T-helper 1 cell treated with Interleukin-12 subunit alpha and Interleukin-12 subunit beta and Interleukin-4 antibody, amounts not matched to agents 30 μg/mL and 1 μg/mL, for 36 hours (primary cell): ENCODE data around the gene SPSB1.

Experiments
- H3K27ac Mint-ChIP-seq: one replicate; pipeline ENCODE4 v1.8.0; 2021; ENCODE audit warnings: mild to moderate bottlenecking, mixed read lengths
- H3K27me3 Mint-ChIP-seq: one replicate; pipeline ENCODE4 v1.8.0; 2021; ENCODE audit warnings: low read depth, mixed read lengths
- H3K36me3 Mint-ChIP-seq: one replicate; pipeline ENCODE4 v1.8.0; 2021; ENCODE audit warnings: low read depth, mixed read lengths
- H3K4me1 Mint-ChIP-seq: one replicate; pipeline ENCODE4 v1.8.0; 2021; ENCODE audit warnings: low read depth, mixed read lengths
- H3K4me3 Mint-ChIP-seq: one replicate; pipeline ENCODE4 v1.8.0; 2021; ENCODE audit warnings: mild to moderate bottlenecking, moderate library complexity, mixed read lengths
- H3K9me3 Mint-ChIP-seq: one replicate; pipeline ENCODE4 v1.8.0; 2021; ENCODE audit warnings: mixed read lengths

Gene SPSB1

GRCh38 chr1:9311029-9311428 is 18.3 kb downstream of the SPSB1 start:
- H3K4me1 Mint-ChIP-seq: peaks cover 35% of the 10 kb centered on the region
- H3K36me3 Mint-ChIP-seq: peaks cover 7% of the 10 kb centered on the region
- H3K9me3 Mint-ChIP-seq: no peaks in the 10 kb centered on the region
- H3K27me3 Mint-ChIP-seq: no peaks in the 10 kb centered on the region
- H3K4me3 Mint-ChIP-seq: no peak overlapping the region
- H3K27ac Mint-ChIP-seq: no peak overlapping the region

DNA sequence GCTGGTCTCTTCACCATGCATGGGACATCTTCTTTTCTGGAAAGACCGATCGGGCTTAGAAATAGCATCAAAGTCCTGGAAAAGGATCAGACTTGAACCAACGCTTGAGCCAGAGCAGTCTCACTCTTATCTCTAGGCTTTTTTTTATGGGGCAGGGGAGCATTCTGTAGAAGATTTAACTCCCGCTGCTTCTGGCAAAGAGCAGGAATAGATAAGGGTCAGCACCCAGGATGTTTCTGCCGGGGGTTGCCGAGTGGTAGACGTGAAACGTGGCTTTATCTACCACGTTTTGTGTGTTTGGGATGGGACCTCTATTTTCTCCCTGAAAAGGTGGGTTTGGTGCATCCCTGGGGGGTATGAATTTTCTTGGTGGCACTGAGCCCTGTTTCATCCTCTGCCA is 18.8 kb downstream of the SPSB1 start:
- peaks cover 7% of the 10 kb centered on the region for H3K36me3 Mint-ChIP-seq
- H3K27me3 Mint-ChIP-seq: no peaks in the 10 kb centered on the region
- H3K4me3 Mint-ChIP-seq: no peak overlapping the region
- H3K27ac Mint-ChIP-seq: no peak overlapping the region
- H3K4me1 Mint-ChIP-seq: peaks cover 34% of the 10 kb centered on the region
- no peaks in the 10 kb centered on the region for H3K9me3 Mint-ChIP-seq

GRCh38 chr1:9312168-9312720 is 19.6 kb downstream of the SPSB1 start:
- H3K4me1 Mint-ChIP-seq: peaks cover 39% of the 10 kb centered on the region
- no peak overlapping the region for H3K27ac Mint-ChIP-seq
- H3K27me3 Mint-ChIP-seq: no peaks in the 10 kb centered on the region
- H3K4me3 Mint-ChIP-seq: no peak overlapping the region
- no peaks in the 10 kb centered on the region for H3K9me3 Mint-ChIP-seq
- H3K36me3 Mint-ChIP-seq: peaks cover 7% of the 10 kb centered on the region

GRCh38 chr1:9313576-9313975 is 20.9 kb downstream of the SPSB1 start:
- H3K4me1 Mint-ChIP-seq: peaks cover 48% of the 10 kb centered on the region
- no peaks in the 10 kb centered on the region for H3K9me3 Mint-ChIP-seq
- no peak overlapping the region for H3K4me3 Mint-ChIP-seq
- H3K27me3 Mint-ChIP-seq: no peaks in the 10 kb centered on the region
- H3K36me3 Mint-ChIP-seq: peaks cover 7% of the 10 kb centered on the region
- H3K27ac Mint-ChIP-seq: no peak overlapping the region

GRCh38 chr1:9314111-9314510 is 21.4 kb downstream of the SPSB1 start:
- Mint-ChIP-seq H3K27me3 (no peaks in the 10 kb centered on the region), H3K36me3 (peaks cover 5% of the 10 kb centered on the region), H3K9me3 (no peaks in the 10 kb centered on the region), H3K27ac (peak overlapping the region; percentile 87), H3K4me1 (peaks cover 44% of the 10 kb centered on the region), H3K4me3 (no peak overlapping the region)

DNA sequence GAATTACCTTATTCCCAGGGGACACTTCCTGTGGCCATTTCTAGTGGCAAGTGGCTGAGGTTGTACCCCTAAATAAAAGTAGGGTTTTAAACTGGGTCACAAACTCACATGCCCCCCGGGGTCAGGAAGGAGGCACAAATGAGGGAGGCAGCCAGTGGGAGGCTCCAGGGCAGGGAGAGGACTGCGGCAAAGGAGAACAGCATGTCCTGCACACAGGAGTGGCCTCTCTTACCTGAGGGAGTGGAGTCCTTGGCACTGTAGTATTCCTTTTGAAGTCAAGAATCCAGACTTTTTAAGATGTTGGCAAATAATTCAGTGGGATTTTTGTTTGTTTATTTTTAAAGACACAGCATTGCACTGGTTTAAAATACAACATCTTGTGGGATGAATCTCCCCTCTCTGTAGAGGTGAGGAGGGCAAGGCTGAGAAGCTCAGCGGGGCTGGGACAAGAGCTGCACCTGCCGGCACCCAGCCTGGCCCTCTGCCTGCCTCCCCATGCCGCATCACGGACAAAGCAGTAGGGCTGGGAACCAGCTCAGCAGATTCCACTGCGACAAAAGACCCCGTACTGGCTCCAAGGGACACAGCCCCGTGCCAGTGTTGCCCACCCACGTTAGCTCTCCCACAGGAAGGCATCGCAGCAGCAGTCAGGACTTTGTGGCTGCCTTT is 22.2 kb downstream of the SPSB1 start:
- Mint-ChIP-seq H3K27ac (peak overlapping the region; percentile 87), H3K27me3 (no peaks in the 10 kb centered on the region), H3K9me3 (no peaks in the 10 kb centered on the region), H3K4me3 (peak overlapping the region; percentile 68), H3K4me1 (peaks cover 44% of the 10 kb centered on the region), H3K36me3 (peaks cover 5% of the 10 kb centered on the region)

DNA sequence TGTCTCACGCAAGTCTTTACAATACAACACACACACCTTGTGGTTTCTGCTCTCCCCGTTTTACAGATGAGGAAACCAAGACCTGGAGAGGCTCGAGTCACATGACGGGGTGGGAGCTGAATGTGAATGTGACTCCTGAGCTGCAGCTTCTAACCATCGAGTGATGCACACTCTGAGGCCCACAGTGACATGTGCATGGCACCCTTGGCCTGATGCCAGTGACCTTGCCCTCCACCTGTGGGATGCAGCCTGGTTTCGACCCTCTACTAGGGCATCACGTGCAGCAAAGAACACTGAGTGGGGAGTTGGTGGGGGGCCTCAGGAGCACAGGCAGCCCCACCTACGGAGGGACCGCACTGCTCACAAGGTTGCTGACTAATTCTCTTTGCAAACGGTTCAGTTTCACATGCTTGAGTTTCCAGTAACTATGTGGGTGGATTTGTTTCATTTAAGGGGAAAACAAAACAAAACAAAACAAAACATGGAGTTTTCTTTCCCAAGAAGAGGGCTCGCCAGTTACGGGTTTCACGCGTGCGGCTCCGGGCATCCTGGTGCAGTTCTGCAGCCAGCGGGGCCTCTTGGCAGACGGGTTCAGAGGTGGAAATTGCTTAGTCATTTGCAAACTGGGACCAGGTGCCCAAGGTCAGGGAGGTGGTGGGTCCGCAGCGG is 22.9 kb downstream of the SPSB1 start:
- Mint-ChIP-seq H3K4me1 (peaks cover 49% of the 10 kb centered on the region), H3K36me3 (peaks cover 5% of the 10 kb centered on the region), H3K9me3 (no peaks in the 10 kb centered on the region), H3K4me3 (peak overlapping the region; percentile 68), H3K27ac (peak overlapping the region; percentile 87), H3K27me3 (no peaks in the 10 kb centered on the region)

- no peaks in the 10 kb centered on the region for H3K27me3 Mint-ChIP-seq
- peak overlapping the region; percentile 87 for H3K27ac Mint-ChIP-seq
- H3K9me3 Mint-ChIP-seq: no peaks in the 10 kb centered on the region
- peaks cover 50% of the 10 kb centered on the region for H3K4me1 Mint-ChIP-seq
- H3K4me3 Mint-ChIP-seq: peak overlapping the region; percentile 21
- peaks cover 5% of the 10 kb centered on the region for H3K36me3 Mint-ChIP-seq
These were observed 23.4 kb downstream of the SPSB1 start for GRCh38 chr1:9316080-9316444.

GRCh38 chr1:9316512-9316911 is 23.8 kb downstream of the SPSB1 start:
- H3K27me3 Mint-ChIP-seq: no peaks in the 10 kb centered on the region
- H3K4me1 Mint-ChIP-seq: peaks cover 50% of the 10 kb centered on the region
- peak overlapping the region; percentile 35 for H3K4me3 Mint-ChIP-seq
- peak overlapping the region; percentile 87 for H3K27ac Mint-ChIP-seq
- H3K9me3 Mint-ChIP-seq: no peaks in the 10 kb centered on the region
- H3K36me3 Mint-ChIP-seq: peaks cover 5% of the 10 kb centered on the region

GRCh38 chr1:9317072-9317471 is 24.4 kb downstream of the SPSB1 start:
- Mint-ChIP-seq H3K36me3 (peaks cover 5% of the 10 kb centered on the region), H3K27ac (peak overlapping the region; percentile 86), H3K4me3 (peak overlapping the region; percentile 35)

GRCh38 chr1:9317591-9318417 is 25.1 kb downstream of the SPSB1 start:
- peaks cover 5% of the 10 kb centered on the region for H3K36me3 Mint-ChIP-seq
- no peaks in the 10 kb centered on the region for H3K27me3 Mint-ChIP-seq
- H3K9me3 Mint-ChIP-seq: no peaks in the 10 kb centered on the region
- H3K4me1 Mint-ChIP-seq: peaks cover 48% of the 10 kb centered on the region
- H3K4me3 Mint-ChIP-seq: no peak overlapping the region
- peak overlapping the region; percentile 86 for H3K27ac Mint-ChIP-seq

More at GRCh38 chr1:9317072-9317471, 24.4 kb downstream of the SPSB1 start:
- Mint-ChIP-seq H3K9me3 (no peaks in the 10 kb centered on the region), H3K27me3 (no peaks in the 10 kb centered on the region), H3K4me1 (peaks cover 48% of the 10 kb centered on the region)

DNA sequence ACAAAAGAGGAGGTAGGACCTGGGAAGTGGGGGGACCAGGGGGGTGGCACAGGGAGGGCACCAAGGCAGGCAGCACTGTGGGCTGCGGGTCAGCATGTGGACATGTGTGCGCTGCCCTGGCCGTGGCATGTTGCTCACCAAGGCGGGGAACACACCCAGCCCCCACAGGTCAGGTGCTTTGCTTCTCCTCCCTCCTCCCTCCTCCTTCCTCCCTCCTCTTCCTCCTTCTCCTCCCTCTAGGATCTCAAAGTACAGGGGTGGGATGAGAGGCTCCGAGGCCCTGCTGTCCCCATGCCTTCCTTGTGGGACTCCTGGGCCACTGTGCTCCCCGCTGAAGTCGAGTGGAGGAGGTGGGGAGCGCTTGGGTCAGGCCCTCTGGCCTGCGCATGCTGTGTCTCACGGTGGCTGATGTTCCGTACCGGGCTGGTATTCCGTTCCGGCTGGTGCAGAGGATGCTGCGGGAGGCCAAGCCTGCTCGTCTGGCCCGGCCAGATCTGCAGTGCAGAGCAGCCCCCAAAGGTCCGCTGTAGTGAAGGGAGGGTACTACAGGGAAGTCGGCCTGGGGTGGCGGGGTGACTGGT is 26.6 kb downstream of the SPSB1 start:
- H3K4me1 Mint-ChIP-seq: peaks cover 43% of the 10 kb centered on the region
- no peaks in the 10 kb centered on the region for H3K9me3 Mint-ChIP-seq
- peaks cover 5% of the 10 kb centered on the region for H3K36me3 Mint-ChIP-seq
- no peak overlapping the region for H3K4me3 Mint-ChIP-seq
- H3K27me3 Mint-ChIP-seq: no peaks in the 10 kb centered on the region
- no peak overlapping the region for H3K27ac Mint-ChIP-seq

GRCh38 chr1:9319789-9320519 is 27.3 kb downstream of the SPSB1 start:
- Mint-ChIP-seq H3K36me3 (peaks cover 5% of the 10 kb centered on the region), H3K27me3 (no peaks in the 10 kb centered on the region), H3K4me1 (peaks cover 36% of the 10 kb centered on the region), H3K9me3 (no peaks in the 10 kb centered on the region), H3K4me3 (no peak overlapping the region), H3K27ac (no peak overlapping the region)
